Stimulated activated CD8-positive, alpha-beta memory T cell treated with anti-CD3 and anti-CD28 coated beads, Interleukin-12 subunit alpha, Interleukin-12 subunit beta, amount 100 ng/mL, for 4 hours (primary cell): ENCODE measurements around the gene MAP2K3.

Experiments used
- DNase-seq: peaks from one replicate; pipeline ENCODE4 v3.0.0-alpha.2; 2020; ENCODE audit warnings: low read depth

The MAP2K3 gene

DNA sequence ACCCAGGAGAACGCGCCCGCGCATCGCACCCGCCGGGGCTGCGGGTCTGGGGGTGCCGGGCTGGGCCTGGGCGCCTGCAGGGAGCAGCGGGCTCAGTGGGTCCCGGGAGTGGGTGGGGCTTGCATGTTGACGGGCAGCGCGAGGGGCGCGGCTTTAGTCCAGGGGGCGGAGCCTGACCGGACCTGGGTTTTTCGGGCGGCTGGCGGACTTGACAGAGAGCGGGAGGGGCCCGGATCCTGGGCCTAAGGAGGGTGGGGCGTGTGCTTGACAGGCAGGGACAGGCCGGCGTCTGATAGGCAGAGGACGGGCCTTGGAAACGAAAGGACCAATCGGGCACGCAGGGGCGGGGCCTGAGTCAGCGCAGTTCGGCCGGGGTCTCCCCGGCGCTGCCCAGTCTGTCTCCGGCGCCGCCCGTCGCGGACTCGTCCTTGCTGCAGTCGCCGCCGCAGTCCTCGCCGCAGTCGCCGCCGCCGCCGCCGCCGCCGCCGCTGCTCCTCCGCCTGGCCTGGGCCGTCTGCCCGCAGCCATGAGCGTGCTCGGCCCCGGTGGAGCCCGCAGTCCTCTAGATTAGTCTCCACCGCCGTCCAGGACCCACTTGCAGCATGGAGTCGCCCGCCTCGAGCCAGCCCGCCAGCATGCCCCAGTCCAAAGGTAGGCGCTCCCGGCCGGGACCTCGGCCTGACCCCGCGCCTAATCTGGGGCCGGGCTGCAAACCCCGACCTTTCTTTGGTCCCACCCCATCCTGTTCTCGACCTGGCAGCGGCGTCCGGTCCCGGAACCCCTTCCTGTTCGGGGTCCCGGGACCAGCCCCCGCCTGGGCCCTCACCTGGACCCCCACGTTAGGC is at the start of gene MAP2K3:
TSS of gene MAP2K3 (plus strand) at position 393 of the 845 bp plus-strand sequence. CDS start at position 603, 210 bp downstream.
- peak; percentile 96 for DNase-seq

DNA sequence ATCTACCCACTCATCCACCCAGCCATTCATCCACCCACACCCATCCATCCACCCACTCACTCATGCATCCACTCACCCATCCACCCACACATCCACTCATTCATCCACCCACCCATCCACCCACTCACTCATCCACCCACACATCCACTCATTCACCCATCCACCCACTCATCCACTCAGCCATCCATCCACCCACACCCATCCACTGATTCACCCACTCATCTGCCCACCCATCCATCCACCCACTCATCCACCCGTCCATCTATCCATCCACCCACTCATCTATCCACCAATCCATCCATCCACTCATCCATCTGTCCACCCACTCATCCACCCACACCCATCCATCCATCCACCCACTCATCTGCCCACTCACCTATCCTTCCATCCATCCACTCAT is 48.6 kb upstream of the MAP2K3 start:
- DNase-seq, result no peak

DNA sequence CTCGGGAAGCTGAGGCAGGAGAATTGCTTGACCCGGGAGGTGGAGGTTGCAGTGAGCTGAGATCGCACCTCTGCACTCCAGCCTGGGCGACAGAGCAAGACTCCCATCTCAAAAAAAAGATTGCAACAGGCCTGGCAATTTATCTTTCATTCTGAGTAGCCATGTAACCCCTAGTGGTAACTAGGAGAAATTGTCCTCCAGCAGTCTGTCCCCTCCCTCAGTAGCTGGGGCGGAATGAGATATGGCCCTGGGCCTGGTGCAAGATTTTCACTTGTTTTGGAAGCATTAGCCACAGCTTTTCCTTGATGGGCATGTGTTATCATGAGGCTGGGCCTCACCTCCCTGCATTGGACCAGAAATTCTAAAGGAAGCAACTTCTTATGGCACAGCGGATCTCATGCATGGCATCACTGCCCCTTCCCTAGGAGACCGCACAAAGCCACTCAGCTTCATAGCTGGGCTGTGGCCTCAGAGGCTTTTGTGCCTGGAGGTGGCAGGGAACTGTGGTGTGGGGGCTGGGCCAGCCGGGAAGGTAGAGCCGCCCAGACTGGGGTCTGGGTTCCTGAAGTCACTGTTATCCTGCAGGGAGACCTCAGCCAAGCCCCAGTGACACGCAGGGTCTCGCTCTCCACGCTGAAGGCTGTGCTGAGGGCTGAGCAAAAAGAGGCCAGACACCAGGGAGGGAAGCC is 44.7 kb upstream of the MAP2K3 start:
- no peak for DNase-seq

DNA sequence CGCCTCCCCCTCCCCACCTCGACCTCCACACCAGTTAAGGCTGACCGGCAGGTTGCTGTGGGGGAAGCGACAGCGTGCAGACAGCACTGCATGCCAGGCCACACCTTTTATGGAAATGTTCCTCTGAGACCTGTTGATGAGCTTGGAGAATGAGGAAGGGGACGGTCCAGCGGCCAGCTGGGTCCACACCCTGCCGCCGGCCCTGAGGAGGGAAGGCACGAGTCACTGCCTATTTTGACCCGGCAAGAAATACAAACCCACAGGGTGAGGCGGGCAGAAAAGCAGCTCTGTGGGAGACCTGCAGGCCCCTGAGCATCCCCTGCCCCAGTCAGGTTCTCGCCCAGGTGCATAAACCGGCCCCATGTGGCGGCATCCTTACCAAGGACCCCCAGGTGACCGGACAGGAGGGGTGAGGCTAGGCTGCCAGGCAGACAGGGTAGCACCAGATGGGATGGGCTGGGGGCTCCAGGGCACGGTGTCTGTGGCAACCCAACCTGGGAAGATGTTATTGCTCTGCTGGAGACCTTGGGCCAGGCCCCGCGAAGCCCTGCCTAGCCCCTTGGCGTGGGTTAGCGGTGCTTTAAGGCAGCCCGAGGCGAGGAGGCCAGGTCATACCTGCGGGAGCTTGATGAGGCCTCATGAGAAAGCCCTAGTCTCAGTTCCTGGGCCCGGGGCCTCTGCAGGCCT is 44.0 kb upstream of the MAP2K3 start:
- no peak for DNase-seq

DNA sequence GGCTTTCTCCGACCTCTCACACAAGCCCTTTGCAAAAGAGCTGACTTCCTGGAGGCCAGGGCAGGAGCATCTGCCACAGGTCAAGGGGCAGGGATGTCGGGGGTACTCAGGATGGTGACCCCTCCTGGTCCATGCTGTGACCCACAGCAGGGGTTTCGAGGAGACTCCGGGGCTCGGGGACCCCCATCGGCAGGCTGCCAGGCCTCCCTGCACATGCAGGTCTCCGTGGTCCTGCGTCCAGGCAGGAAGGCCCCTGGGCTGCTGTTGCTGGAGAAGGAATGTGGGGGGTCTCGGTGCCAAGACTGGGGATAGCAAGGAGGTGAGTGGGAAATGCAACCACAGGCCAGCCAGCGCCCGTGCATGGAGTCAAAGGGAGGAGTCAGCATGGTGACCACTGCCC is 42.9 kb upstream of the MAP2K3 start:
- DNase-seq, result no peak

DNA sequence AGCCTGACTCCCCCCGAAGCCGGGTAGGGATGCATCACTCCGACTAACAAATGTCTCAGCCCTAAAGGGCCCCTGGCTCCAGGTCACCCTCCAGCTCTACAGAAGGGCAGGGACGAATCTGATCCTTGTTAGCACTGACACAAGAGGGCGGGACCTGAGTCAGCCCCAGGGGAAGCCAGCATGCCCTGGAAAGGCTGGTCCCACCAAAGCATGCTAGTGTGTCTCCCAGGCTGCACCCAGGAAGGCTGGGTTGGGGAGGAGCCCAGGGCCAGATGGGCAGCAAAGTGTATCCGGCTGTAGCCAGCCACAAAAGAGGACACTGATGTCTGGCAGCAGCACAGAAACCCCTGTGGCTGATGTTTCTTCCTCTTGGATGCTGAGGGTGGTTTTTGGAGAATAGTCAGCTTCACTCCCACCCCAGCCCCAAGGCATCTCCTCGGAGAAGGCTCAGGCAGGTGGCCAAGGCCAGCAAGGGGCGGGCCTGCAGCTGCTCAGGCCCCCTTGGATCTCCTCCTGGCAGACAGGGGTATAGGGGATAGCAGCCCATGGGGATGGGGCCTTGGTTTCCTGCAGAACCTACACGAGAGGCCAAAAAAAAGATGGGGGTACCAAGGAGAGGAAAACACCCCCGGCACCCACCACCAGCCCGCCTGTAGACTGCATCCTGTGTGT is 42.3 kb upstream of the MAP2K3 start:
- no peak for DNase-seq

DNA sequence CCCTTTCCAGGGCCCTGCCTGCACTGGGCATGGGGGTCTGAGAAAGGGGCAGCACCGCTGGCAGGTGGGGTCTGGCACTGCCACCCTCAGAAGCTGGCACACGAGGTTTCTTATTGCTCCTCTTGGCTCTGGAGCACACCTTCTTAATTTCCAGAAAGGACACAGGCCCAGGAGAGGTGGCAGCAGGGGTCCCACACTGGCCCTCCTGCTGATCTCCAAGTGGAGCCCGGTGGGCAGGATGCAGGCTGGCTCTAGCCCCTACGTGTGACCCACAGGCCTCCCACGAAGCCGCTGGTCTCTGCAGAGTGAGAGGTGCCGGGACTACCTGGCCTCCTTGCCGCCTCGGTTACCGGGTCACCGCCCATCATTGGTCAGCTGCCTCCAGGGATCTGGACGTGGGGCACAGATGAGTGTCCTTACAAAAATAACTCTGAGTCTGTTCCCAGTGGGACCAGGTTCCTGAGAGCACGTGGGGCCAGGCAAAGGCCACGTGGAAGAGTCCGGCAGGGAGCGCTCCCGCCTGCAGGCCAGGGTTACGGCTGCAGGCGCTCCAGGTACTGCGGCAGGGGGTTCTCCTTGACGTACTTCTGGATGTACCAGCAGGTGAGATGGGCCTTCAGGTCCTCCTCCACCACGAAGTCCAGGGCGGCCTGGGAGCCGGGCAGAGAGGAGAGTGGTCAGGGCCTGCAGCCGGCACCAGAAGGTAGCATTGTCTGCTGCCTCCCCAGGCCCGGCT is 41.6 kb upstream of the MAP2K3 start:
- no peak for DNase-seq

DNA sequence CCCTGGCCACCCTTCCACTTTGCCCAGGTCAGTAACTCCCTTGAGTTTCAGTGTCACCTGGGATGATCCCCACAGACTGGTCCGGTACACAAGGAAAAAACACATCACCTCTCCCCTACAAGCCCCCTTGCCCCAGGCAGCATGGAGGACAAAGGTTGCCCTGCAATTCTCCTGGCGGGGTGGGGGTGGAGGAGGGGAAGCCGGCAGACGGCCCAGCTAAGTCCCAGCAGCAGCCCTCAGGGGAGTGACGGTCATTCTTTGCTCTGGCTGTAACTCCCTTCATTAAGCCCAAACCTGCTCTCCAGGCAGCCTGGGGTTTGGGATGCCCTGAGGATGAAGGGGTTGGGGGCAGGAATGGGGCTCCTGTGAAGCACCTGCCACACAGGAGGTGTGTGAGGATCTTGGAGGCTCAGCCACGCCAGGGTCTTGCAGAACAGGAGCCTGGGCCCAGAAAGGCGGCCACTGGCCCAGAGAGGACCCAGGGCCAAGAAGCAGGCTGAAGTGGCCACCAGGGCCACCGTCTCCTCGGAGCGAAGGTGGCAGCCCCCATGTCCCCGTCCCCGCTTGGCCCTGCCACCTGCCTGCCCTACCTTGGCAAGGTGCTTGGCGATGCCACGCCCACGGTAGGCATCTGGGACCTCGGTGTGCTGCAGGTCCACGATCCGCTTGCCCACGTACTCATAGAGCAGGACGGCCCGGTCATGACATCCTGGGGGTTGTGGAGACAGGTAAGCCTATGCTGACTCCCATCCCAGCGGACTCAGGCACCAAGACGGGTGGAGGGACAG is 40.8 kb upstream of the MAP2K3 start:
- DNase-seq, result no peak

DNA sequence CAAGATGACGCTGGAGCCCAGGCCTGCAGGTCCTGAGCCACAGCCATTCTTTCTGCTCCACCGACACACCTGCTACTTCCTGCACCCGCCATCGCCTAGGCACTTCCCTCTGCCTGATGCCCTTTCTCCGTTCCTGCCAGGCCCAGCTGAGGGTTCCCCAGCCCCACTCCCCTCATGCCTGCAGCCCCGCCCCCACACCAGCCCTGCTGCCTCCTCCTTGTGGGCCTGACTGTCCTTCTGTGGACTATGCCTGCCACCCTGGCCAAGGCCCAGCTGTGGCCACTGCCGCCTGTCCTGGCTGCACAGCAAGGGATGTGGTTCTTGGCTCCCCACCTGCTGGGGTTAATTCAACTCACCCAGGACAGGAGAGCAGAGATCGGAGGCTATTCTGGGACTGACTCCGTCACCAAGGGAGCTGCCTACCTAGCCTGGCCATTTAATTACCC is 38.8 kb upstream of the MAP2K3 start:
- DNase-seq, result no peak

DNA sequence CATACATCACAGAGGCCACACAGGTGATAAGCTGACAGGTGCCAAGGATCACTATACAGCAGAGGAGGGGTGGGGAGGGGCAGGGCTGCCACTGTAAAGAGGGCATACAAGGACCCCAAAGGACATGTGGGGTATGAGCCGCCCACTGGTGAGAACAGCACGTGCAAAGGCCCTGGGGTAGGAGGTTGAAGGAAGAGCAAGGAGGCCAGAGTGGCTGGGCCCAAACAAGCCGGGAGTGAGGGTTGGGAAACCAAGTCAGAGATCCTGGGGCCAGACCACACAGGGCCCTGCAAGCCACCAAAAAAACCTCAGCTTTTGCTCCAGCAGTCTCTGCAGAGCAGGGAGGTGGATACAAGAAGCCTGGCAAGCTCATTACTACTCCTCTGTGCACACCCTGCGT is 37.8 kb upstream of the MAP2K3 start:
- DNase-seq, result no peak

DNA sequence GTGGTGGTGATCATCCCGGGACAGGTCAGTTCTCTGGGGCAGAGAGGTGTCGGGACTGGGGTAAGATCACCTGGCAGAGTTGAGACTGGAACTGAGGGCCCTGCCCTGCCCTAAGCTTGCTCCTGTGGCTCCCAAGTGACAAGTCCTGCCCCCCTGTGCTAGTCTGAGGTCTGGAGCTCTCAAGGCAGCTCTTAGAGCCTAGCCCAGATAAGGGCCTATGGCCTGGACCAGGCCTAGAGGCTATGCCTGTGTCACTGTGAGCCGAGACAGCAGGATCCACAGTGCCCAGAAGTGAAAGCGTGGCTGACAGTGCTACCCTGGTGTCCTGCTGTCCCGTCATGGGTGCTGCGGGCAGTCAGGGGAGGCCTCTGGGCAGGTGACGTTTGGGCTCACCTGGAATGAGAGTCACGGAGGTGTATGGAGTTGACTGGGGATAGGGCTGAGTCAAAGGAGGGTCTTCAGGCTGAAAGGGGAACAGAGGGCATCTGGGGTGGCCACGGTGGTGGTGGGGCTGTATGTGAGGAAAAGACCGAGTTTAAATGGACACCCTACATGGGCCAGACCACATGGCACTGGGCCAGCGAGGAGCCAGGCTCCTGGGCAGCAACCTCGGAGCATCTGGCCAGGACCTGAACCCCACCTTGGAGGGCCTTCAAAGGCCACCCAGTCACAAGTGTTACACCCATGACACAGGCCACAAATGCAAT is 36.8 kb upstream of the MAP2K3 start:
- no peak for DNase-seq

DNA sequence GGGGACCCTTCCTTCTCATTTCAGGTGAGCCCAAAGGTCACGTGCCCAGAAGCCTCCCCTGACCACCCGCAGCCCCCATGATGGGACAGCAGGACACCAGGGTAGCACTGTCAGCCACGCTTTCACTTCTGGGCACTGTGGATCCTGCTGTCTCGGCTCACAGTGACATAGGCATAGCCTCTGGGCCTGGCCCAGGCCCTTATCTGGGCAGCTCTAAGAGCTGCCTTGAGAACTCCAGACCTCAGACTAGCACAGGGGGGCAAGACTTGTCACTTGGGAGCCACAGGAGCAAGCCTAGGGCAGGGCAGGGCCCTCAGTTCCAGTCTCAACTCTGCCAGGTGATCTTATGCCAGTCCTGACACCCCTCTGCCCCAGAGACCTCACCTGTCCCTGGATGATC is 36.0 kb upstream of the MAP2K3 start:
- no peak for DNase-seq

DNA sequence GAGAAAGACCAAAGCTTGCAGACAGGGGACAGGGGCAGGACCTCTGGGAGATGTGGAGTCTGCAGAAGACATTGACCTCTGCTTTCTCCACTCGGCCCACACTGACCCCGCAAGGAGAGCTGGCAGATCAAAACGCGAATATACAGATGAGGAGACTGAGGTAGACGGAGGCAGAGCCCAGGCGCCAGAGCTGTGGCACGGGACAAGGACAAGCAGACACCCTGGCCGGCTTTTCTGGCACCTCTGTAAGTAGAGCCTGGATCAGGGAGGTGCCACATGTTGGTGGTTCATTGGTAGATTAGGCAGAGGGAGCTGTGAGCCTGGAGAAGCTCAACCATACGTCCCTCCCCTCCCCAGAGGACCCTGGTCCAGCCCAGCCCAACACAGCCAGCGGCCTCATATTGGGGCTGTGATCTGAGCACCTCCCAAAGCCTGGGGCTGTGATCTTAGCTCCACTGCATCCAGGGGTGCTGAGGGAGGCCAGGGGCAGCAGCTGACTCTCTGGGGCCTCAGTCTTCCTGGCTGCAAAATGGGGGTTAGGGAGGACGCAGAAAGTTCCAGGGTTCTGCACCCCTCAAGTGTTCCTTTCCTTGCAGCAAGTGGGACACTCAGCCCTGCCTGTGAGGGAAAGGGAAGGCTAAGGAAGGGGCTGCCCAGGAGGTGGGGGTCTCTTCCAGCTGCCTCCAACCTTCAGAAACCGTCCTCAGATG is 35.3 kb upstream of the MAP2K3 start:
- DNase-seq, result no peak

DNA sequence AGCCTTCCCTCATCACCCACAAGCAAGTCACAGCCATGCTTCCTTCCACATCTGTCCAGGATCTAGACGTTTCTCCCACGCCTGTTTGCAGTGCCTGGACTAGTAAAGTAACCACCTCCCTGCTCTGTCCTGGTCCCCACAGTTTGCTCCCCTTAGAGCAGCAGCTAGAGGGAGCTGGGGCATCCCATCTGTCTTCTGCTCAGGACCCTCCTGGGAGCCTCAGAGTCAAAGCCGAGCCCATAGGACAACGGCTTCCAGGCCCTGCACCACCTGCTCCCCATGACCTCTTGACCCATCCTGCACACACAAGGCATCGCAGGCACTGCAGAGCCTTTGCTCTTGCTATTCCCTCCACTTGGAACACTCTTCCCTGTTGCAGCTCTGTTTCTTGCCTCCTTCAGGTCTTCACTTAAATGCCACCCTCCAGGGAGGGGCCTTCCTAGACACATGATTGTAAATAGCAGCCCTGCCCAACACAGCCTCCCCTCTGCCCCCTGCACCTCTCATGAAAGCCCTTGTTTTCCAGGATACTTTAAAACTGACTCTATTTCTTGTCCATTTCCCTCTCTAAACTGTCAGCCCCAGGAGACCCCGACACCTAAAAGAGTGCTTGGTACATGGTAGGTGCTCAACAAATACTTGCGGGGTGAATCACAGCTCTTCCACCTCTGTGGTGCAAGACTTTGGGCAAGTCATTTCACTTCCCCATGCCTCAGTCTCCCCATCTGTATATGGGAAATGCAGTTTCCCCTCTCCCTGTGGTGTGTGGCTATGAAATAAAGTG is 34.4 kb upstream of the MAP2K3 start:
- no peak for DNase-seq

DNA sequence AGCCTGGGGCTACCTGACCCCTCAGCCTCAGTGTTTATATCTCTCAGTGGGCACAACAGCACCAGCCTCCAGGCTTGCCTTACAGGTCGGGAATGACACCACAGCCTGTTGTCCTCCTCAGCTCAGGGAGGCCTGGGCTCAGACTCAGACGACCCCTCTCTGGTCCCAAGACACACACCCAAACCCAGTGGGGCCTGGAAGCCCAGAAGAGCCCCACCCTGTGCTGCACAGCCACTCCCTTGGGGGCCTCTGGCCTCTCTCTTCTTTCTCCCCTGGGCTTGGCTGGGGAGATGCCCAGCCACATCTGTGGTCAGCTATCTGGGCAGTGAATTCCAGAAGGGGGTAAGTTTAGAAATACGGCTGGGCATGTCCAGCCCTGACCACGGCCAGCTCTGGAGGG is 33.7 kb upstream of the MAP2K3 start:
- no peak for DNase-seq

DNA sequence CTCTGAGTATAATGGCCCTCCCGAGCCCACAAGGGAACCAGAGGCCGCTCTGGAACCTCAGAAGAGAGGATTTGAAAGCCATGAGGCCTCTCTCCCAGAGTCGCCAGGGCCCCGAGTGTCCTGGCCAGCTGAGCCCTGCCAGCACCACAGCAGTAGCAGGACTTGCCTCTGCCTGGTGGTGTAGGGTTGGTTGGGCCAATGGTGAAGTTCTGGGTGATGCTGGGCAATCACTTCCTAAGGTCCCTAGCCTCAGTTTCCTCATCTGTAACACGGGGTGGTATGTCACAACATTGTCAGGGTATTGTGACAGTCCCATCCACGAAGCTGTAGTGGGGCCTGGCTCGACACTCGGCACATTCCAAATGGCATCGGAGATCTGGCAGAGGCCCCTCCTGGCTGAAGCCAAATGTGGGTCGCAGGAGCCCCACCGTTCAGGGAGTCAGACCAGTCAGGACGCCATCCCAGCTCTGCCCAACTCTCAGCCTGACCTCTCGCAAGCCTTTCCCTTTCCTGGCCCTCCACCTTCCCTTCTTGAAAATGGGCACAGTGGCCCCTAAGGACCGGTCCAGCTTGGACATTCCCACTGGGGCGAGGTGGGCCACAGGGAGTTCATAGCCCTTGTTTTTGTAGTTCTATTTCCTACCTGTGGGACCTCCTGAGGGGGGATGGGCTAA is 33.0 kb upstream of the MAP2K3 start:
- no peak for DNase-seq

DNA sequence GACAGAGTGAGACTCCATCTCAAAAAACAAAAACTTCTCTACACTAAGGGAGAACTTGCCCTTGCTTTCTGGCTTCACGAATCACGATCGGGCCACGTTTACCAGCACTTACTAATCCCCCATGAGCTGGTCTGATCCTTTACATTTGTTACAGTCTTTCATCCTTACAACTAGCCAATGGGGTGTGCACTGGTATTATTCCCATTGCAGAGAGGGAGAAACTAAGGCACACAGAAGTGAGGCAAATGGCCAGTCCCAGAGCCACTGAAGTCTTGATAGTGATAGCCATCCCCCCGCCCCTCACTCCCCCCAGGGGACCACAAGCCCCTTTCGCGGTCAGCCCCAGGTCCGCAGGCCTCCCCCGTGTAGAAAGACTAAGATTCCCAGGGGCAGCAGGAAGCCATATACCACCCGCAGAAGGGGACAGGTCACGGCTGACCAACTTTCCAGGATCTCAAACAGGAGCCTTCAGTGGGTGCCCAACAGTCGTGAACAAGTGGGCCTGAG is 32.2 kb upstream of the MAP2K3 start:
- DNase-seq, result no peak
